ENCODE data around the gene RTEL1. TPM values are rescaled to one million over a fixed set of nuclear protein-coding genes. Genes with fewer than 3 reads are reported as not detected.

RTEL1 gene
- total RNA-seq, 1 experiment from 2014 or later = 33.4 TPM

DNA sequence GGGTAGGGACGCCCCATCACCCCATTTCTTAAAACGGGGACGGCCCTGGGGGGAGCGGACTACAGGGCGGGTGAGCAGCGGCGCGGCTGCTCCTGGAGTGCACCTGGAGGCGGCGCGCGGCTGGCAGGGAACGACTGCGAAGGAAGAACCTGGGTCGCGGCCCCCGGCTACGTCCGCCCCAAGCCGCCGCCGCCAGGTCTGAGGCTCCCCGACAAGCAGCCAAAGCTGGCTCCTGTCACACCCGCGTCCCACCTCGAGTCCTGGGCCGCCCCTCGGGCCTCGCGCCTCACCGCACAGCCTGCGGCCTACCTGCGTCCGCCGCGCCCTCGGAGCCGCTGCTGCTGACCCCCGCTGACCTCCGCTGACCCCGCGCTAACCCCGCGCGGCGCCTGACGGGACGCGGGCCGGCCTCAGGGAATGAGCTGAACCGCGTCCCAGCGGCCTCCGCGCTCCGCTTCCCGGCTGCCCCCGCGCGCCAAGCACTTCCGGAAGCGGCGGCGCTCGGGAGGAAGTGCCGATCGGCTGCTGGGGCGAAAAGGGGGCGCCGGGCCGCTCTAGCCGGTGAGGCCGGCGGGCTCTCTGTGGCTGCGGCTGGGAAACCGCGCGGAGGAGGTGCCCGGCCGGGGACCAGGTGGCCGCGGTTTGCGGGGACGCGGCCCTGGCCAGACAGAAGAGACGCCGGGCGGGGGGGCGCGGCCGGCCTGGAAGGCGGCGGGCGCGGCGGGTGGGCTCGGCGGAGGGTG, 49.6 kb downstream of the RTEL1 start, which contains the start of the genes ARFRP1 and ZGPAT:
Gene ARFRP1, minus strand, starts transcription at position 419 of the 743 bp plus-strand sequence. CDS start 885 bp downstream, outside the sequence.
Gene ZGPAT, plus strand, starts transcription at position 482 of the 743 bp plus-strand sequence. CDS start 542 bp downstream, outside the sequence.
- Mint-ChIP-seq H3K4me3 (peak within 1 kb of the TSS; percentile 89 to 91), H3K4me1 (peaks cover 8 to 16% of the 10 kb centered on the region in 2 experiments), H3K27me3 (ENCODE audit: low read depth) (no peaks in the 10 kb centered on the region), H3K36me3 (ENCODE audit: insufficient read depth in 1 of 3, low read depth in 3 of 3) (peaks cover 48 to 64% (median 63%) of the 10 kb centered on the region in 3 experiments), H3K27ac (peak within 1 kb of the TSS; percentile 63 to 81 (median 64); a peak in 5 of 7 replicates), H3K9me3 (peaks cover 0 to 3% of the 10 kb centered on the region in 2 experiments; a peak in 1 of 5 replicates)
- peaks cover 12% of the 10 kb centered on the region for H3K23me2 ChIP-seq (ENCODE audit: insufficient read length, low read depth, low read length, poor library complexity, severe bottlenecking)
- no peaks in the 10 kb centered on the region for H3K27me3 ChIP-seq (ENCODE audit: insufficient read depth, low read length)
- H3K4me2 ChIP-seq (ENCODE audit: insufficient read depth, insufficient read length, low read length) = peak within 1 kb of the TSS; percentile 90
- no peak within 1 kb of the TSS for H3K27ac ChIP-seq (ENCODE audit: insufficient read length, low read depth, low read length)
- peak within 1 kb of the TSS; percentile 35 for H3K9ac ChIP-seq (ENCODE audit: extremely low read depth, insufficient read length, low read length)
- no peak within 1 kb of the TSS for H4K5ac ChIP-seq (ENCODE audit: insufficient read length, low read depth, low read length)
- H4K91ac ChIP-seq (ENCODE audit: insufficient read length, low read depth, low read length) = no peak within 1 kb of the TSS
- peaks cover 4% of the 10 kb centered on the region for H3K79me1 ChIP-seq (ENCODE audit: insufficient read depth, low read depth, low read length, poor library complexity, severe bottlenecking)
- H3K4ac ChIP-seq (ENCODE audit: low read depth, low read length) = no peak within 1 kb of the TSS
- H3K4me1 ChIP-seq (ENCODE audit: insufficient read depth, low read length) = no peaks in the 10 kb centered on the region
- no peak within 1 kb of the TSS for H2BK120ac ChIP-seq (ENCODE audit: low read depth, low read length, poor library complexity, severe bottlenecking)
- no peaks in the 10 kb centered on the region for H4K20me1 ChIP-seq (ENCODE audit: control insufficient read depth, insufficient read depth, insufficient read length)
- H2AFZ ChIP-seq (ENCODE audit: low read length) = no peak within 1 kb of the TSS
- no peak within 1 kb of the TSS for H2BK12ac ChIP-seq (ENCODE audit: insufficient read length, low read depth, low read length)
- peak within 1 kb of the TSS; percentile 68; the same call in 1 of the 2 replicates for H3K14ac ChIP-seq (ENCODE audit: insufficient read depth, low read length)
- H2BK20ac ChIP-seq (ENCODE audit: low read depth, low read length, poor library complexity, severe bottlenecking) = no peak within 1 kb of the TSS
- no peak within 1 kb of the TSS for H2BK15ac ChIP-seq (ENCODE audit: low read depth, low read length)
- H3K18ac ChIP-seq (ENCODE audit: insufficient read length, low read depth, low read length) = no peak within 1 kb of the TSS
- TF ChIP-seq, protein P1, sequence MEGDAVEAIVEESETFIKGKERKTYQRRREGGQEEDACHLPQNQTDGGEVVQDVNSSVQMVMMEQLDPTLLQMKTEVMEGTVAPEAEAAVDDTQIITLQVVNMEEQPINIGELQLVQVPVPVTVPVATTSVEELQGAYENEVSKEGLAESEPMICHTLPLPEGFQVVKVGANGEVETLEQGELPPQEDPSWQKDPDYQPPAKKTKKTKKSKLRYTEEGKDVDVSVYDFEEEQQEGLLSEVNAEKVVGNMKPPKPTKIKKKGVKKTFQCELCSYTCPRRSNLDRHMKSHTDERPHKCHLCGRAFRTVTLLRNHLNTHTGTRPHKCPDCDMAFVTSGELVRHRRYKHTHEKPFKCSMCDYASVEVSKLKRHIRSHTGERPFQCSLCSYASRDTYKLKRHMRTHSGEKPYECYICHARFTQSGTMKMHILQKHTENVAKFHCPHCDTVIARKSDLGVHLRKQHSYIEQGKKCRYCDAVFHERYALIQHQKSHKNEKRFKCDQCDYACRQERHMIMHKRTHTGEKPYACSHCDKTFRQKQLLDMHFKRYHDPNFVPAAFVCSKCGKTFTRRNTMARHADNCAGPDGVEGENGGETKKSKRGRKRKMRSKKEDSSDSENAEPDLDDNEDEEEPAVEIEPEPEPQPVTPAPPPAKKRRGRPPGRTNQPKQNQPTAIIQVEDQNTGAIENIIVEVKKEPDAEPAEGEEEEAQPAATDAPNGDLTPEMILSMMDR (conservative IDR thresholded peaks at IDR 0.05) = no peak
- no peak within 1 kb of the TSS for H2BK5ac ChIP-seq (ENCODE audit: insufficient read length, low read length)
- H3K23ac ChIP-seq (ENCODE audit: insufficient read length, low read depth, low read length) = no peak within 1 kb of the TSS
- H3T11ph ChIP-seq (ENCODE audit: low read length) = no peak within 1 kb of the TSS
- no CpG with 5 or more reads among the region's 98 CpGs for WGBS (ENCODE audit: extremely low coverage, insufficient read length, low lambda C conversion rate)
- peak; percentile 84 for DNase-seq
- H3K9me3 ChIP-seq (ENCODE audit: control insufficient read depth, low read depth, low read length) = no peaks in the 10 kb centered on the region
- no peak within 1 kb of the TSS for H2AK5ac ChIP-seq (ENCODE audit: insufficient read length, low read length)
- no peak within 1 kb of the TSS for H4K8ac ChIP-seq (replicated peaks; ENCODE audit: insufficient read length, low read depth, low read length)
- peaks cover 11% of the 10 kb centered on the region; the same call in 1 of the 2 replicates for H3K79me2 ChIP-seq (ENCODE audit: insufficient read depth, low read length)
- H3K56ac ChIP-seq (ENCODE audit: insufficient read length, low read depth, low read length) = no peak within 1 kb of the TSS
